Heart left ventricle (tissue), 16 donors: ENCODE measurements around the gene CRISPLD2. TPM values are rescaled to one million over a fixed set of nuclear protein-coding genes. Genes with fewer than 3 reads are reported as not detected.
A peak's percentile ranks its signal among the peaks of the same experiment; 100 is the strongest.

Experiments
- ATAC-seq, 4 donors: fragments of 200-7000 bp; cut with Tn5 transposase; one replicate each; pipeline ENCODE4 v1.9.1; 2020 to 2022; ENCODE audit warnings: moderate library complexity in 4 of 4, mild to moderate bottlenecking in 3 of 4, moderate number of reproducible peaks in 1 of 4
- DNase-seq, 5 donors: peaks; one replicate each; pipeline ENCODE4 v3.0.0-alpha.2; 2020
- H3K27ac ChIP-seq, 12 donors: fragments of 200-600 bp; sonication (generic) in 4 of 12; one replicate each; pipeline versions ENCODE4 v1.5.0 to v1.8.0; 2016 to 2022; ENCODE audit warnings: mild to moderate bottlenecking in 2 of 12
- H3K27me3 ChIP-seq, 9 donors: fragments of 200-600 bp; sonication (generic) in 2 of 9; one replicate each; pipeline versions ENCODE4 v1.5.1 to v1.8.0; 2016 to 2022; ENCODE audit warnings: mild to moderate bottlenecking in 3 of 9
- H3K36me3 ChIP-seq, 9 donors: fragments of 200-600 bp; sonication (generic) in 2 of 9; one replicate each; pipeline versions ENCODE4 v1.5.0 to v1.8.0; 2018 to 2022; ENCODE audit warnings: mild to moderate bottlenecking in 2 of 9
- H3K4me1 ChIP-seq, 12 donors: fragments of 200-600 bp; sonication (generic) in 4 of 12; one replicate each; pipeline versions ENCODE4 v1.5.0 to v1.8.0; 2016 to 2022; ENCODE audit warnings: mild to moderate bottlenecking in 3 of 12
- H3K4me3 ChIP-seq, 12 donors: fragments of 200-600 bp; sonication (generic) in 4 of 12; one replicate each; pipeline versions ENCODE4 v1.5.0 to v1.8.0; 2017 to 2022; ENCODE audit warnings: mild to moderate bottlenecking in 9 of 12, moderate library complexity in 4 of 12
- H3K9me3 ChIP-seq, 12 donors: fragments of 200-600 bp; sonication (generic) in 4 of 12; one replicate each; pipeline versions ENCODE4 v1.5.0 to v1.8.0; 2016 to 2022; ENCODE audit warnings: mild to moderate bottlenecking in 1 of 12
- POLR2A ChIP-seq, 2 donors: fragments of 450-650 bp; IDR thresholded peaks; one replicate each; pipeline ENCODE4 v1.6.1; 2017; ENCODE audit warnings: antibody characterized with exemption in 2 of 2, mild to moderate bottlenecking in 2 of 2, moderate library complexity in 2 of 2
- WGBS, 4 donors: extraction: QIAGEN DNeasy Blood & Tissue Kit in 2 of 4; methylation state at CpG; one replicate each; pipeline versions ENCODE4 v1.1.5 to v1.1.7; 2013 to 2018; 5-methylcytosine and 5-hydroxymethylcytosine counted together
- intact Hi-C, 10 donors: fragments of 100-400 bp; cut with DNase I; formaldehyde crosslinking; loops; one replicate each; pipeline versions ENCODE4 v1.11.1 to v1.14.2; 2022
- polyA plus RNA-seq, 2 donors: library from polyadenylated mRNA; stranded (reverse); fragments of 200-250 nt; gene quantifications; one replicate each; pipeline ENCODE4 v1.2.3, GENCODE V29; 2013
- total RNA-seq, 9 donors: library from RNA; depleted of rRNA in 2 of 9; stranded (reverse); fragments of >200 nt in 2 of 9; fragmentation: NEBNext Ultra II Directional in 3 of 9; extraction: Animal tissue kit (Norgen Biotek cat#: 25700) in 3 of 9; gene quantifications; one replicate each; pipeline versions ENCODE4 v1.1.0 to v1.2.4, GENCODE V29; 2016 to 2023
- TF ChIP-seq, protein P1 (sequence below), 12 donors: fragments of 200-600 bp; sonication (generic) in 4 of 12; IDR thresholded peaks; one replicate each; pipeline versions ENCODE4 v1.5.0 to v1.8.0; 2018 to 2022; ENCODE audit warnings: antibody characterized with exemption in 12 of 12, mild to moderate bottlenecking in 5 of 12
- donor health status: ischemic (EF 13 %, LVEDD 7.1; RV severe dilation, severe dysfunction).
- donor health status: healthy with polysubstance abuse.
- donor health status: DM: no; HTN: yes; CAD: no.
- donor health status: DM: no; HTN: no; CAD: no.
- donor health status: ischemic (EF 25% LVEDD 6.9; RV normal size, moderate dysfunction).
- donor health status: ischemic (EF 25% LVEDD 5.7; RV mildly dilated, moderate dysfunction).
- donor health status: healthy.
- donor health status: DM: yes; HTN: yes; CAD: no.
- donor health status: ischemic (EF 35%, LVEDD 5.7; RV mildly dilated, moderate dysfunction).
- donor health status: nonischemic (EF 11% LVEDD 7.7; RV severe dilation, severe dysfunction).
- donor health status: DM: yes; HTN: yes; CAD: no.
- donor health status: PGD.
- donor health status: ischemic (EF 29% LVEDD 5.4; RV normal size, mild dysfunction).
- donor health status: nonischemic (EF 23%, LVEDD 6.1; RV moderate dilation, normal function).

CRISPLD2 gene
- total and polyA plus RNA-seq, 11 donors: 8.0 to 153 (median 12.9) TPM

- TF ChIP-seq, protein P1, sequence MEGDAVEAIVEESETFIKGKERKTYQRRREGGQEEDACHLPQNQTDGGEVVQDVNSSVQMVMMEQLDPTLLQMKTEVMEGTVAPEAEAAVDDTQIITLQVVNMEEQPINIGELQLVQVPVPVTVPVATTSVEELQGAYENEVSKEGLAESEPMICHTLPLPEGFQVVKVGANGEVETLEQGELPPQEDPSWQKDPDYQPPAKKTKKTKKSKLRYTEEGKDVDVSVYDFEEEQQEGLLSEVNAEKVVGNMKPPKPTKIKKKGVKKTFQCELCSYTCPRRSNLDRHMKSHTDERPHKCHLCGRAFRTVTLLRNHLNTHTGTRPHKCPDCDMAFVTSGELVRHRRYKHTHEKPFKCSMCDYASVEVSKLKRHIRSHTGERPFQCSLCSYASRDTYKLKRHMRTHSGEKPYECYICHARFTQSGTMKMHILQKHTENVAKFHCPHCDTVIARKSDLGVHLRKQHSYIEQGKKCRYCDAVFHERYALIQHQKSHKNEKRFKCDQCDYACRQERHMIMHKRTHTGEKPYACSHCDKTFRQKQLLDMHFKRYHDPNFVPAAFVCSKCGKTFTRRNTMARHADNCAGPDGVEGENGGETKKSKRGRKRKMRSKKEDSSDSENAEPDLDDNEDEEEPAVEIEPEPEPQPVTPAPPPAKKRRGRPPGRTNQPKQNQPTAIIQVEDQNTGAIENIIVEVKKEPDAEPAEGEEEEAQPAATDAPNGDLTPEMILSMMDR (IDR thresholded peaks at IDR 0.05): no peak
- no peak for TF ChIP-seq POLR2A (IDR thresholded peaks at IDR 0.05)
- Histone ChIP-seq H3K36me3 (peaks cover 0 to 44% (median 23%) of the 10 kb centered on the region in 9 donors), H3K27me3 (no peaks in the 10 kb centered on the region), H3K27ac (no peak overlapping the region), H3K9me3 (no peaks in the 10 kb centered on the region), H3K4me3 (no peak overlapping the region), H3K4me1 (no peaks in the 10 kb centered on the region)
- ATAC-seq: no peak
- DNase-seq: no peak
- intact Hi-C loops: loop anchor here in 1 of 10 donors (5.0 kb wide), 1 partner anchor 52 kb away; no protein-coding TSS in a partner anchor
- WGBS, 4 donors: 48 to 65% (median 64%) methylated on average over 5 of the region's 5 CpGs
Measured at GRCh38 chr16:84874553-84874952, 54.8 kb downstream of the CRISPLD2 start.

DNA sequence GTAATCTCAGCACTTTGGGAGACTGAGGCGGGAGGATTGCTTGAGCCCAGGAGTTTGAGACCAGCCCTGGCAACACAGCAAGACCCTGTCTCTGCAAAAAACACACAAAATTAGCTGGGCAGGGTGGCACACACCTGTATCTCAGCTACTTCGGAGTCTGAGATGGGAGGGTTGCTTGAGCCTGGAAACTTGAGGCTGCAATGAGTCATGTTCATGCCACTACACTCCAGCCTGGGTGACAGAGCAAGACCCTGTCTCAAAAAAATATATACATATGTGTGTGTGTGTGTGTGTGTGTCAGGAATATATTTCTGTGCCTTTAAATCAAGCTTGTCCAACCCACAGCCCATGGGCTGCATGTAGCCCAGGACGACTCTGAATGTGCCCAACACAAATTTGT lies 55.2 kb downstream of the CRISPLD2 start:
- Histone ChIP-seq H3K4me3 (no peak overlapping the region), H3K27me3 (no peaks in the 10 kb centered on the region), H3K9me3 (no peaks in the 10 kb centered on the region), H3K4me1 (no peaks in the 10 kb centered on the region), H3K36me3 (peaks cover 0 to 42% (median 23%) of the 10 kb centered on the region in 9 donors), H3K27ac (no peak overlapping the region)
- no peak for TF ChIP-seq POLR2A (IDR thresholded peaks at IDR 0.05)
- TF ChIP-seq, protein P1 (IDR thresholded peaks at IDR 0.05): no peak
- DNase-seq (no peak), ATAC-seq (no peak)
- WGBS, 4 donors: 82 to 88% (median 86%) methylated on average over 3 of the region's 3 CpGs
- intact Hi-C loops: loop anchor here in 1 of 10 donors (5.0 kb wide), 1 partner anchor 53 kb away; no protein-coding TSS in a partner anchor

DNA sequence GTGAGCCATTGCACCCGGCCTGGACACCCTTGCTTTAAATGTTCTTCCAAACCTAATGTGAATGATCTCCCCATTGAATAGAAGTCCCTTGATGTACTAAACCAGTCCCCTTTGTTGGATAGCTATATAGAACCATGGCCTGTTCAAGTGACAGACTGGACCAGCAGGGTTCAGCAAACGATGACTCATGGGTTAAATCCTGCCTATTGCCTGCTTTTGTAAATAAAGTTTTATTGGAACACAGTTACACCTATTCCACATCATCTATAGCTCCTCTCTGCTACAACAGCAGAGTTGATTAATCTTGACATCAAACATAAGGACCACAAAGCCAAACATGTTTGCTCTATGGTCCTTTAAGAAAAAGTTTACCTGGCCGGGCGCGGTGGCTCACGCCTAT lies 56.1 kb downstream of the CRISPLD2 start:
- H3K27ac ChIP-seq: no peak overlapping the region
- H3K4me3 ChIP-seq: no peak overlapping the region
- TF ChIP-seq POLR2A (IDR thresholded peaks at IDR 0.05): no peak
- TF ChIP-seq, protein P1 (IDR thresholded peaks at IDR 0.05): no peak
- ATAC-seq (no peak), DNase-seq (peak in 1 of 5 donors; percentile 7)
- no peaks in the 10 kb centered on the region for H3K9me3 ChIP-seq
- intact Hi-C loops: no loop called here
- H3K4me1 ChIP-seq: no peaks in the 10 kb centered on the region
- no peaks in the 10 kb centered on the region for H3K27me3 ChIP-seq
- WGBS, 4 donors: 88 to 95% (median 94%) methylated on average over 6 of the region's 6 CpGs
- peaks cover 0 to 46% (median 23%) of the 10 kb centered on the region in 9 donors for H3K36me3 ChIP-seq

- Histone ChIP-seq H3K4me3 (no peak overlapping the region), H3K4me1 (peaks cover 0 to 2% (median 0%) of the 10 kb centered on the region in 12 donors), H3K36me3 (peaks cover 0 to 50% (median 22%) of the 10 kb centered on the region in 9 donors), H3K9me3 (no peaks in the 10 kb centered on the region), H3K27ac (no peak overlapping the region), H3K27me3 (no peaks in the 10 kb centered on the region)
- intact Hi-C loops: no loop called here
- TF ChIP-seq, protein P1 (IDR thresholded peaks at IDR 0.05): no peak
- no peak for TF ChIP-seq POLR2A (IDR thresholded peaks at IDR 0.05)
- WGBS, 4 donors: 85 to 94% (median 92%) methylated on average over 8 to 13 of the region's 13 CpGs
- ATAC-seq: no peak
- DNase-seq: peak in 1 of 5 donors; percentile 17
Measured at GRCh38 chr16:84876873-84877606, 57.3 kb downstream of the CRISPLD2 start.
